Measurements from ENCODE around the gene HNMT. TPM values are rescaled to one million over a fixed set of nuclear protein-coding genes. Genes with fewer than 3 reads are reported as not detected.

The HNMT gene
- total and polyA plus RNA-seq, 2 of the 8 experiments (the other 6 are each of a cell fraction or from before 2014, with no cell fraction given) = 1.6 to 3.6 TPM

DNA sequence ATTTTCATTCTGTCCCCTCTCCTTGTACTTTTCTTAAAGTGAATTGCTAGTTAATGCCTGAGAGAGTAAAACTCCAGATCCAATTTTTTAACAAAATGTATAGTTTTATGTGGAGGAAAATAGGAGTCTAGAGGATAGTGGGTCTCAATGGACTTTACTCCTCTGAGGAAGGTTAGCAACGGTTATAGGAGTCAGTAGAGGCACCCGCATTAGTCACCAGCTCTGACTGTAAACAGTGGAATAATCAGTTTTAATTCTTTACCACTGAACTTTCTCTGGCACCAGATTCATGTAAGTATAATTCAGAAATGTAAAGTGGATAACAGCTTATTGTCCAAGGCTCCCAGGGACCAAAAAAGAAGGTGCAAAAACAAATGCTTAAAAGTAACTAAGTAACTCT lies 38.7 kb upstream of the HNMT start (continued):
- TF ChIP-seq, protein P1, sequence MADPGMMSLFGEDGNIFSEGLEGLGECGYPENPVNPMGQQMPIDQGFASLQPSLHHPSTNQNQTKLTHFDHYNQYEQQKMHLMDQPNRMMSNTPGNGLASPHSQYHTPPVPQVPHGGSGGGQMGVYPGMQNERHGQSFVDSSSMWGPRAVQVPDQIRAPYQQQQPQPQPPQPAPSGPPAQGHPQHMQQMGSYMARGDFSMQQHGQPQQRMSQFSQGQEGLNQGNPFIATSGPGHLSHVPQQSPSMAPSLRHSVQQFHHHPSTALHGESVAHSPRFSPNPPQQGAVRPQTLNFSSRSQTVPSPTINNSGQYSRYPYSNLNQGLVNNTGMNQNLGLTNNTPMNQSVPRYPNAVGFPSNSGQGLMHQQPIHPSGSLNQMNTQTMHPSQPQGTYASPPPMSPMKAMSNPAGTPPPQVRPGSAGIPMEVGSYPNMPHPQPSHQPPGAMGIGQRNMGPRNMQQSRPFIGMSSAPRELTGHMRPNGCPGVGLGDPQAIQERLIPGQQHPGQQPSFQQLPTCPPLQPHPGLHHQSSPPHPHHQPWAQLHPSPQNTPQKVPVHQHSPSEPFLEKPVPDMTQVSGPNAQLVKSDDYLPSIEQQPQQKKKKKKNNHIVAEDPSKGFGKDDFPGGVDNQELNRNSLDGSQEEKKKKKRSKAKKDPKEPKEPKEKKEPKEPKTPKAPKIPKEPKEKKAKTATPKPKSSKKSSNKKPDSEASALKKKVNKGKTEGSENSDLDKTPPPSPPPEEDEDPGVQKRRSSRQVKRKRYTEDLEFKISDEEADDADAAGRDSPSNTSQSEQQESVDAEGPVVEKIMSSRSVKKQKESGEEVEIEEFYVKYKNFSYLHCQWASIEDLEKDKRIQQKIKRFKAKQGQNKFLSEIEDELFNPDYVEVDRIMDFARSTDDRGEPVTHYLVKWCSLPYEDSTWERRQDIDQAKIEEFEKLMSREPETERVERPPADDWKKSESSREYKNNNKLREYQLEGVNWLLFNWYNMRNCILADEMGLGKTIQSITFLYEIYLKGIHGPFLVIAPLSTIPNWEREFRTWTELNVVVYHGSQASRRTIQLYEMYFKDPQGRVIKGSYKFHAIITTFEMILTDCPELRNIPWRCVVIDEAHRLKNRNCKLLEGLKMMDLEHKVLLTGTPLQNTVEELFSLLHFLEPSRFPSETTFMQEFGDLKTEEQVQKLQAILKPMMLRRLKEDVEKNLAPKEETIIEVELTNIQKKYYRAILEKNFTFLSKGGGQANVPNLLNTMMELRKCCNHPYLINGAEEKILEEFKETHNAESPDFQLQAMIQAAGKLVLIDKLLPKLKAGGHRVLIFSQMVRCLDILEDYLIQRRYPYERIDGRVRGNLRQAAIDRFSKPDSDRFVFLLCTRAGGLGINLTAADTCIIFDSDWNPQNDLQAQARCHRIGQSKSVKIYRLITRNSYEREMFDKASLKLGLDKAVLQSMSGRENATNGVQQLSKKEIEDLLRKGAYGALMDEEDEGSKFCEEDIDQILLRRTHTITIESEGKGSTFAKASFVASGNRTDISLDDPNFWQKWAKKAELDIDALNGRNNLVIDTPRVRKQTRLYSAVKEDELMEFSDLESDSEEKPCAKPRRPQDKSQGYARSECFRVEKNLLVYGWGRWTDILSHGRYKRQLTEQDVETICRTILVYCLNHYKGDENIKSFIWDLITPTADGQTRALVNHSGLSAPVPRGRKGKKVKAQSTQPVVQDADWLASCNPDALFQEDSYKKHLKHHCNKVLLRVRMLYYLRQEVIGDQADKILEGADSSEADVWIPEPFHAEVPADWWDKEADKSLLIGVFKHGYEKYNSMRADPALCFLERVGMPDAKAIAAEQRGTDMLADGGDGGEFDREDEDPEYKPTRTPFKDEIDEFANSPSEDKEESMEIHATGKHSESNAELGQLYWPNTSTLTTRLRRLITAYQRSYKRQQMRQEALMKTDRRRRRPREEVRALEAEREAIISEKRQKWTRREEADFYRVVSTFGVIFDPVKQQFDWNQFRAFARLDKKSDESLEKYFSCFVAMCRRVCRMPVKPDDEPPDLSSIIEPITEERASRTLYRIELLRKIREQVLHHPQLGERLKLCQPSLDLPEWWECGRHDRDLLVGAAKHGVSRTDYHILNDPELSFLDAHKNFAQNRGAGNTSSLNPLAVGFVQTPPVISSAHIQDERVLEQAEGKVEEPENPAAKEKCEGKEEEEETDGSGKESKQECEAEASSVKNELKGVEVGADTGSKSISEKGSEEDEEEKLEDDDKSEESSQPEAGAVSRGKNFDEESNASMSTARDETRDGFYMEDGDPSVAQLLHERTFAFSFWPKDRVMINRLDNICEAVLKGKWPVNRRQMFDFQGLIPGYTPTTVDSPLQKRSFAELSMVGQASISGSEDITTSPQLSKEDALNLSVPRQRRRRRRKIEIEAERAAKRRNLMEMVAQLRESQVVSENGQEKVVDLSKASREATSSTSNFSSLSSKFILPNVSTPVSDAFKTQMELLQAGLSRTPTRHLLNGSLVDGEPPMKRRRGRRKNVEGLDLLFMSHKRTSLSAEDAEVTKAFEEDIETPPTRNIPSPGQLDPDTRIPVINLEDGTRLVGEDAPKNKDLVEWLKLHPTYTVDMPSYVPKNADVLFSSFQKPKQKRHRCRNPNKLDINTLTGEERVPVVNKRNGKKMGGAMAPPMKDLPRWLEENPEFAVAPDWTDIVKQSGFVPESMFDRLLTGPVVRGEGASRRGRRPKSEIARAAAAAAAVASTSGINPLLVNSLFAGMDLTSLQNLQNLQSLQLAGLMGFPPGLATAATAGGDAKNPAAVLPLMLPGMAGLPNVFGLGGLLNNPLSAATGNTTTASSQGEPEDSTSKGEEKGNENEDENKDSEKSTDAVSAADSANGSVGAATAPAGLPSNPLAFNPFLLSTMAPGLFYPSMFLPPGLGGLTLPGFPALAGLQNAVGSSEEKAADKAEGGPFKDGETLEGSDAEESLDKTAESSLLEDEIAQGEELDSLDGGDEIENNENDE (IDR thresholded peaks at IDR 0.05; ENCODE audit: insufficient replicate concordance, low read length) = no peak
- TF ChIP-seq SIN3A (conservative IDR thresholded peaks at IDR 0.05 in 1 of 2, IDR thresholded peaks at IDR 0.05 in 1 of 2; ENCODE audit: low read depth in 1 of 2, low read length in 2 of 2) = no peak
- TF ChIP-seq FOSL1 (IDR thresholded peaks at IDR 0.05; ENCODE audit: insufficient read depth, low read depth, low read length) = no peak
- TF ChIP-seq SUZ12 (IDR thresholded peaks at IDR 0.05; ENCODE audit: low read length) = no peak
- TF ChIP-seq BACH1 (IDR thresholded peaks at IDR 0.05; ENCODE audit: low read length) = no peak
- no peak for TF ChIP-seq TBP (IDR thresholded peaks at IDR 0.05; ENCODE audit: low read depth, low read length)
- TF ChIP-seq TAF7 (optimal IDR thresholded peaks at IDR 0.05; ENCODE audit: borderline replicate concordance, low read depth, low read length) = no peak
- TF ChIP-seq, protein P2, sequence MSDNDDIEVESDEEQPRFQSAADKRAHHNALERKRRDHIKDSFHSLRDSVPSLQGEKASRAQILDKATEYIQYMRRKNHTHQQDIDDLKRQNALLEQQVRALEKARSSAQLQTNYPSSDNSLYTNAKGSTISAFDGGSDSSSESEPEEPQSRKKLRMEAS (IDR thresholded peaks at IDR 0.05) = no peak
- TF ChIP-seq, protein P3, sequence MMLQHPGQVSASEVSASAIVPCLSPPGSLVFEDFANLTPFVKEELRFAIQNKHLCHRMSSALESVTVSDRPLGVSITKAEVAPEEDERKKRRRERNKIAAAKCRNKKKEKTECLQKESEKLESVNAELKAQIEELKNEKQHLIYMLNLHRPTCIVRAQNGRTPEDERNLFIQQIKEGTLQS (IDR thresholded peaks at IDR 0.05; ENCODE audit: insufficient read depth, low read depth, low read length) = no peak
- no peak for TF ChIP-seq ASH2L (IDR thresholded peaks at IDR 0.05; ENCODE audit: low read length)
- no peak for TF ChIP-seq POLR2AphosphoS5 (IDR thresholded peaks at IDR 0.05; ENCODE audit: low read depth, low read length)
